22Rv1 (cell line): ENCODE measurements around the gene ZNF438.

Experiments used
- ZFX ChIP-seq: fragments of 450-650 bp; IDR thresholded peaks from 2 replicates; pipeline ENCODE4 v1.6.1; 2017; ENCODE audit warnings: antibody characterized with exemption, borderline replicate concordance
- TF ChIP-seq, protein P1 (sequence below): fragments of 450-650 bp; IDR thresholded peaks from 2 replicates; pipeline ENCODE4 v1.5.1; 2017; ENCODE audit warnings: mild to moderate bottlenecking

- TF ChIP-seq, protein P1, sequence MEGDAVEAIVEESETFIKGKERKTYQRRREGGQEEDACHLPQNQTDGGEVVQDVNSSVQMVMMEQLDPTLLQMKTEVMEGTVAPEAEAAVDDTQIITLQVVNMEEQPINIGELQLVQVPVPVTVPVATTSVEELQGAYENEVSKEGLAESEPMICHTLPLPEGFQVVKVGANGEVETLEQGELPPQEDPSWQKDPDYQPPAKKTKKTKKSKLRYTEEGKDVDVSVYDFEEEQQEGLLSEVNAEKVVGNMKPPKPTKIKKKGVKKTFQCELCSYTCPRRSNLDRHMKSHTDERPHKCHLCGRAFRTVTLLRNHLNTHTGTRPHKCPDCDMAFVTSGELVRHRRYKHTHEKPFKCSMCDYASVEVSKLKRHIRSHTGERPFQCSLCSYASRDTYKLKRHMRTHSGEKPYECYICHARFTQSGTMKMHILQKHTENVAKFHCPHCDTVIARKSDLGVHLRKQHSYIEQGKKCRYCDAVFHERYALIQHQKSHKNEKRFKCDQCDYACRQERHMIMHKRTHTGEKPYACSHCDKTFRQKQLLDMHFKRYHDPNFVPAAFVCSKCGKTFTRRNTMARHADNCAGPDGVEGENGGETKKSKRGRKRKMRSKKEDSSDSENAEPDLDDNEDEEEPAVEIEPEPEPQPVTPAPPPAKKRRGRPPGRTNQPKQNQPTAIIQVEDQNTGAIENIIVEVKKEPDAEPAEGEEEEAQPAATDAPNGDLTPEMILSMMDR = no peak
- TF ChIP-seq ZFX = no peak
These were observed 42.5 kb upstream of the ZNF438 start for GRCh38 chr10:31073996-31074721.
